Measurements from ENCODE around the gene L1CAM.

L1CAM gene

GRCh38 chrX:153932220-153932915 lies 46.4 kb upstream of the L1CAM start:
- TF ChIP-seq CTCF (conservative IDR thresholded peaks at IDR 0.05; ENCODE audit: control insufficient read depth, insufficient read depth, low read depth, low read length) = no peak
- no peak for DNase-seq (ENCODE audit: low read depth)
- H3K4me3 ChIP-seq (ENCODE audit: control insufficient read depth, low read depth, low read length) = no peak overlapping the region

DNA sequence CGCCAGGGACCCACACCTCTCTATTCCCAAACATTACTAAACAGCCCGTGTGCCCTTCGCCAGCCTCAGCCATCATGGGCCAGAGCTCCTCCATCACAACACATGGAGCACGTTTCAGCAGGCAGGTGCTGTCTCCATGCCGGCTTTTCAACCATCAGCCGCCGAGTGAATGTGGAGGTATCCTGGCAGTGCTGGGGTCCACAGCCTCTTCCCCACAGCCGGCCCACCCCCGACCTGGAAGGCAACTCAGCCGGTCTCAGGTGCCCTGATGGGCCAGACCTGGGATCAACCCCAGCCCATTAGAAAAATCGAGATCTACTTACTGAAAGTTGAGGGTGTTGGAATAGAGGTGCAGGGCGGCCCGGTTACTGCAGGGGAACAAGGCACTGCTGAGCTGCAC lies 45.8 kb upstream of the L1CAM start:
- TF ChIP-seq CTCF (conservative IDR thresholded peaks at IDR 0.05; ENCODE audit: control insufficient read depth, insufficient read depth, low read depth, low read length) = no peak

DNA sequence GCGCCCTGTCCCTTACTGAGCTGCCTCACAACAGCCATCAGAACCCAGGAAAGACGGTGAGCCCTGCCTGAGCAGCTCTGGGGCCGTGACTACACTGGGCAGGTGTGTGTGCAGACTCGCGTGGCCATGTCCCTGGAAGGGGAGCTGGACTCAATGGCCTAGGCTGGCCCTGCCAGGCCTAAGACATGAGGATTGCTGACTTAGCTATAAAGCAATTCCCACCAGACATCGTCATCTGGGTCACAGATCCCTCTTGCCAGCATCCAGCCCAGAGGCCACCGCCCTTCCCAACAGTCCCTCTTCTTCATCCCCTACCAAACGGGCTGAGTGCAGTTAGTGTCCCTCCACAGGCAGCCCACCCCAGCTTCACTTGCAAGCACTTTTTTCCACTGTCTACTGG lies 45.2 kb upstream of the L1CAM start:
- no peak overlapping the region for H3K4me3 ChIP-seq (ENCODE audit: control insufficient read depth, low read depth, low read length)
- no peak for TF ChIP-seq CTCF (conservative IDR thresholded peaks at IDR 0.05; ENCODE audit: control insufficient read depth, insufficient read depth, low read depth, low read length)

More for the DNA sequence above, 45.8 kb upstream of the L1CAM start:
- H3K4me3 ChIP-seq (ENCODE audit: control insufficient read depth, low read depth, low read length) = no peak overlapping the region
- no peak for DNase-seq (ENCODE audit: low read depth)

DNA sequence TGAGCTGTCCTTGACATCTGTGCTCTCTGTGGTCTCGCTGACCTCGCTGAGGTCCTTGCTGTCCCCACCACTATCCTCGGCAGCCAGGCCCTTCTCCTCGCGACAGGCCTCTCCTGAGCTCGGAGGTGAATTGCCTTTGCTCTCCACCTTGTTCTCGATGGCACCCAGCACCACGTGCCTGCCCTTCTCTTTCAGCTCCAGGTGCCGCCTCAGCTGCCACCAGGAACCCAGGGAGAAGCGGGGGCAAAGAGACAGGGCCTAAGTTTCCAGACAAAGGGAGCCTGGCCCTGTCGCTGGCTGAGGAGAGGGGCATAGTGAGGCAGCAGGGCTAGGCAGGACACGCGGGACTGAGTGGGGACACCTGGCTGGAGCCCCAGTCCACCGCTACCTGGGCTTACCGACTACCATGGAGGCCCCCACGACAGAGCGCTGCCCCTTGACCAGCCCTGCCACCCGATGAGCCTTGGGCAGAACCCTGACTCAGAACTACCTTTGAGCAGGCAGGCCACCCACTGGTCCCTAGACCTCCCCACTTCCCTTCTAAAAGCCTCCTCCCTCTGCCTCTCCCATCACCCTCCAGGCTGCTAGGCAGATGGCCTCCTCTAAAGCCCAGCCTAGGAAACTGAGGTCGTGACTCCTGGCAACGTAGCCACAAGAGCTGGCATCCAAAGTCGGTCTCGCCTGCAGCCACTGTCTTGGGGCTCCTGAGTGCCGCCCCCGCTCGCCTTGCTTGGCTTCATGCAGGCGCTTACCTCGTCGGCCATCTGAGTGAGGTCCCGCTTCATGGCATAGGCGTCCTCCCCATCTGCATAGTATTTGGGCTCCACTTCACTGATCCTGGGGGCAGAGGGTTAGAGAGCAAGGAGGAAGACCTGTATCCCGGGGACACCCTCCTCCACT lies 44.3 kb upstream of the L1CAM start:
- no peak for DNase-seq (ENCODE audit: low read depth)

More for the DNA sequence above, 45.2 kb upstream of the L1CAM start:
- no peak for DNase-seq (ENCODE audit: low read depth)

DNA sequence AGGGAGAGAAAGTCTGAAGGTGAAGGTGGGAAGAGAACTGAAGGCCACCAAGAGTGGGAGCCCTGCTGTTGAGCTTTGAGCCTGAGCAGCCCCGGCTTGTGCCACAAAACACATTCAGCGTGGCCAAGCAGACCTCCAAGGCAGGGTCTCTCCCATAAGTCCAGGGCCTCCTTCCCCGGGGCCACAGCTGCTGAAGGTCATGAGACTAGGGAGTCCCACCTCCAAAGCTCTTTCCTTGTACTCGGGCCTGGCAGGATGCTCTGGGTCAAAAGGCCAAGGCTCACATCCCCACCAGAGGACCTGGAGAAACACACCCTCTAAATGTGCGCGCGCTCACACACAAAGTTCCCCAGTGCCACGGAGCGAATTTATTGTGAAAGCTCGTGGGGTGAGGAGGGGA lies 43.6 kb upstream of the L1CAM start:
- DNase-seq (ENCODE audit: low read depth) = no peak
- H3K4me3 ChIP-seq (ENCODE audit: control insufficient read depth, low read depth, low read length) = no peak overlapping the region
- TF ChIP-seq CTCF (conservative IDR thresholded peaks at IDR 0.05; ENCODE audit: control insufficient read depth, insufficient read depth, low read depth, low read length) = no peak

More for the DNA sequence above, 44.3 kb upstream of the L1CAM start:
- no peak for TF ChIP-seq CTCF (conservative IDR thresholded peaks at IDR 0.05; ENCODE audit: control insufficient read depth, insufficient read depth, low read depth, low read length)
- no peak overlapping the region for H3K4me3 ChIP-seq (ENCODE audit: control insufficient read depth, low read depth, low read length)

DNA sequence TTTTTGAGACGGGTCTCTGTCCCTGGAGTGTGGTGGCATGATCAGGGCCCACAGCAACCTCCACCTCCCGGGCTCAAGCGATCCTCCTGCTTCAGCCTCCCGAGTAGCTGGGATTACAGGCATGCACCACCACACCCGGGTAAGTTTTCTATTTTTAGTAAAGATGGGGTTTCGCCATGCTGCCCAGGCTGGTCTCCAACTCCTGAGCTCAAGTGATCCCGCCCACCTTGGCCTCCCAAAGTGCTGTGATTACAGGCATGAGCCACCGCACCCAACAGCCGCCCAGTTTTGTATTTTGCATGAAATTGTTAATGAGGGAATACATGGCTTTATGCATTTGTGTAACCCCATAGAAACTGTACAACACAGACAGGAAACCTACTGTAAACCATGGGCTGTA lies 42.9 kb upstream of the L1CAM start:
- TF ChIP-seq CTCF (conservative IDR thresholded peaks at IDR 0.05; ENCODE audit: control insufficient read depth, insufficient read depth, low read depth, low read length) = no peak
- H3K4me3 ChIP-seq (ENCODE audit: control insufficient read depth, low read depth, low read length) = no peak overlapping the region
- no peak for DNase-seq (ENCODE audit: low read depth)
